Thyroid gland (tissue), 4 donors: Measurements from ENCODE around the gene DENND4C. TPM values are rescaled to one million over a fixed set of nuclear protein-coding genes. Genes with fewer than 3 reads are reported as not detected.

ENCODE experiments used
- DNase-seq, 2 donors: peaks; one replicate each; pipeline ENCODE4 v3.0.0-alpha.2; 2019
- H3K27ac ChIP-seq, 3 donors: fragments of 200-600 bp; sonication (generic); 1 replicate in 2 of 3; 2 replicates in 1 of 3; pipeline ENCODE4 v1.5.1; 2016 to 2019; ENCODE audit warnings: mild to moderate bottlenecking in 1 of 3, moderate library complexity in 1 of 3
- H3K27me3 ChIP-seq: fragments of 200-600 bp; sonication (generic); one replicate; pipeline ENCODE4 v1.5.1; 2019
- H3K36me3 ChIP-seq, 2 donors: fragments of 200-600 bp; sonication (generic); one replicate each; pipeline ENCODE4 v1.5.1; 2016 to 2019
- H3K4me1 ChIP-seq, 2 donors: fragments of 200-600 bp; sonication (generic); one replicate each; pipeline ENCODE4 v1.5.1; 2017 to 2019
- H3K4me3 ChIP-seq, 3 donors: fragments of 200-600 bp; sonication (generic); replicated peaks in 1 of 3; 1 replicate in 2 of 3; 2 replicates in 1 of 3; pipeline ENCODE4 v1.5.1; 2016; ENCODE audit warnings: mild to moderate bottlenecking in 1 of 3
- H3K9me3 ChIP-seq: fragments of 200-600 bp; sonication (generic); one replicate; pipeline ENCODE4 v1.5.1; 2017
- CTCF ChIP-seq, 6 experiments: fragments of 200-600 bp in 3 of 6; fragments of 450-650 bp in 3 of 6; sonication (generic) in 3 of 6; IDR thresholded peaks; one replicate each; pipeline ENCODE4 v1.5.1; 2016 to 2019; ENCODE audit warnings: antibody characterized with exemption in 6 of 6, mild to moderate bottlenecking in 2 of 6, inconsistent platforms in 1 of 6, moderate library complexity in 1 of 6
- POLR2A ChIP-seq, 2 donors: fragments of 450-650 bp; IDR thresholded peaks; one replicate each; pipeline ENCODE4 v1.6.1; 2017; ENCODE audit warnings: antibody characterized with exemption in 2 of 2, mild to moderate bottlenecking in 2 of 2, moderate library complexity in 1 of 2
- WGBS, 2 donors: methylation state at CpG; one replicate each; pipeline ENCODE4 v1.1.5; 2017; 5-methylcytosine and 5-hydroxymethylcytosine counted together
- intact Hi-C: fragments of 100-400 bp; cut with DNase I; formaldehyde crosslinking; loops from one replicate; pipeline ENCODE4 v1.15.1; 2023
- total RNA-seq, 4 donors: library from RNA; depleted of rRNA; stranded (reverse); fragments of >200 nt; gene quantifications; one replicate each; pipeline ENCODE4 v1.2.3, GENCODE V29; 2016

The DENND4C gene
- total RNA-seq, 4 donors from 2014 or later, result 99.5 to 135 (median 111) TPM

GRCh38 chr9:19298436-19299000 lies 68.0 kb downstream of the DENND4C start:
- intact Hi-C loops, result loop anchor here (10.0 kb wide), 1 partner anchor 64 kb away; the partner anchor contains the start of gene DENND4C
- WGBS, 2 donors, result 55 to 65% methylated on average over 2 of the region's 2 CpGs
- Histone ChIP-seq H3K4me3 (no peak overlapping the region), H3K27me3 (no peaks in the 10 kb centered on the region), H3K36me3 (peaks cover 3 to 14% of the 10 kb centered on the region in 2 donors), H3K4me1 (peaks cover 0 to 3% of the 10 kb centered on the region in 2 donors), H3K9me3 (no peaks in the 10 kb centered on the region), H3K27ac (no peak overlapping the region)
- no peak for DNase-seq
- TF ChIP-seq POLR2A (IDR thresholded peaks at IDR 0.05) (no peak), CTCF (IDR thresholded peaks at IDR 0.05) (no peak)

GRCh38 chr9:19303216-19303615 lies 72.7 kb downstream of the DENND4C start:
- Histone ChIP-seq H3K4me3 (no peak overlapping the region), H3K9me3 (no peaks in the 10 kb centered on the region), H3K4me1 (peaks cover 0 to 2% of the 10 kb centered on the region in 2 donors), H3K36me3 (peaks cover 7 to 19% of the 10 kb centered on the region in 2 donors), H3K27me3 (no peaks in the 10 kb centered on the region), H3K27ac (no peak overlapping the region)
- no peak for DNase-seq
- WGBS, 2 donors, result 93 to 100% methylated on average over 1 of the region's 1 CpG
- TF ChIP-seq POLR2A (IDR thresholded peaks at IDR 0.05) (no peak), CTCF (IDR thresholded peaks at IDR 0.05) (no peak)
- intact Hi-C loops, result no loop called here

GRCh38 chr9:19306568-19306967 lies 76.1 kb downstream of the DENND4C start:
- intact Hi-C loops, result no loop called here
- H3K4me3 ChIP-seq, result no peak overlapping the region
- peaks cover 5% of the 10 kb centered on the region in 2 donors for H3K36me3 ChIP-seq
- H3K27ac ChIP-seq, result no peak overlapping the region
- no peaks in the 10 kb centered on the region for H3K9me3 ChIP-seq
- DNase-seq, result no peak
- WGBS, 2 donors, result 98 to 100% methylated on average over 5 of the region's 5 CpGs
- TF ChIP-seq POLR2A (IDR thresholded peaks at IDR 0.05) (no peak), CTCF (IDR thresholded peaks at IDR 0.05) (no peak)
- H3K4me1 ChIP-seq, result no peaks in the 10 kb centered on the region
- H3K27me3 ChIP-seq, result no peaks in the 10 kb centered on the region

- intact Hi-C loops, result no loop called here
- H3K9me3 ChIP-seq, result no peaks in the 10 kb centered on the region
- H3K36me3 ChIP-seq, result peaks cover 4 to 5% of the 10 kb centered on the region in 2 donors
- WGBS, 2 donors, result 95 to 96% methylated on average over 1 of the region's 1 CpG
- H3K27ac ChIP-seq, result no peak overlapping the region
- no peak overlapping the region for H3K4me3 ChIP-seq
- no peaks in the 10 kb centered on the region for H3K27me3 ChIP-seq
- DNase-seq, result no peak
- no peaks in the 10 kb centered on the region for H3K4me1 ChIP-seq
- no peak for TF ChIP-seq POLR2A (IDR thresholded peaks at IDR 0.05)
- TF ChIP-seq CTCF (IDR thresholded peaks at IDR 0.05), result no peak
These were observed 79.8 kb downstream of the DENND4C start for GRCh38 chr9:19310246-19310645.

- intact Hi-C loops, result no loop called here
- no peak overlapping the region for H3K4me3 ChIP-seq
- H3K27ac ChIP-seq, result no peak overlapping the region
- 60 to 62% methylated on average over 3 of the region's 3 CpGs for WGBS, 2 donors
- H3K9me3 ChIP-seq, result no peaks in the 10 kb centered on the region
- H3K27me3 ChIP-seq, result no peaks in the 10 kb centered on the region
- TF ChIP-seq CTCF (IDR thresholded peaks at IDR 0.05) (no peak), POLR2A (IDR thresholded peaks at IDR 0.05) (no peak)
- H3K36me3 ChIP-seq, result peaks cover 0 to 6% of the 10 kb centered on the region in 2 donors
- no peak for DNase-seq
- no peaks in the 10 kb centered on the region for H3K4me1 ChIP-seq
These were observed 83.1 kb downstream of the DENND4C start for GRCh38 chr9:19313573-19313972.
